Neural progenitor cell (in vitro differentiated cells): Measurements from ENCODE around the gene PRKCH.

Experiments
- EZH2 ChIP-seq: fragments of 200-600 bp; sonication (generic); IDR thresholded peaks from 2 replicates; pipeline ENCODE4 v1.6.1; 2017; ENCODE audit warnings: antibody characterized with exemption, mild to moderate bottlenecking, moderate library complexity
- EZH2phosphoT487 ChIP-seq: fragments of 200-600 bp; sonication (generic); IDR thresholded peaks from 2 replicates; pipeline ENCODE4 v1.6.1; 2017; ENCODE audit warnings: antibody characterized with exemption
- TF ChIP-seq, protein P1 (sequence below): fragments of 200-600 bp; sonication (generic); IDR thresholded peaks from 2 replicates; pipeline ENCODE4 v1.5.1; 2017; ENCODE audit warnings: antibody characterized with exemption, mild to moderate bottlenecking

DNA sequence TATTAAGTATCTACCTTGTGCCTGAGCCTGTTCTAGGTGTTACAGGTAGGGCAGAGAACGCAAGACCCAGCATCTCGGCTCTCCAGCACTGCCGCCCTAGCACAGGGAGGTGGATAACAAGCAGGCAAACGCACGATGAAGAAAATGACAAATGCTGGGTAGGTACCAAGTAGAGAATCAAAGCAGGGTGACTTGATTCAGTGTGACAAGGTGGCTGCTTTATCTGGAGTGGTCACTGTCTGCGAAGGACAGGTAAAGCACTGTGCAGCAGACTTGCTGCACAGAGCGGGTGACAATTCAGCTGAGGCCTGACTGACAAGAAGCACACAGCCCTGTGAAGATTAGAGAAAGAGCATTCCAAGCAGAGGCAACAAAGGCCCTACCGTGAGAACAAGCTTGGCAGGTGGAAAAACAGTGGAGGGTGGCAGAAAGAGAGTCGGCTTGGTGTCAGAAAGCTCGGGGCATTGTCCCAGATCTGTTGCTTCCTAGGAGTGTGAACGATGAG is 12.9 kb downstream of the PRKCH start:
- TF ChIP-seq, protein P1, sequence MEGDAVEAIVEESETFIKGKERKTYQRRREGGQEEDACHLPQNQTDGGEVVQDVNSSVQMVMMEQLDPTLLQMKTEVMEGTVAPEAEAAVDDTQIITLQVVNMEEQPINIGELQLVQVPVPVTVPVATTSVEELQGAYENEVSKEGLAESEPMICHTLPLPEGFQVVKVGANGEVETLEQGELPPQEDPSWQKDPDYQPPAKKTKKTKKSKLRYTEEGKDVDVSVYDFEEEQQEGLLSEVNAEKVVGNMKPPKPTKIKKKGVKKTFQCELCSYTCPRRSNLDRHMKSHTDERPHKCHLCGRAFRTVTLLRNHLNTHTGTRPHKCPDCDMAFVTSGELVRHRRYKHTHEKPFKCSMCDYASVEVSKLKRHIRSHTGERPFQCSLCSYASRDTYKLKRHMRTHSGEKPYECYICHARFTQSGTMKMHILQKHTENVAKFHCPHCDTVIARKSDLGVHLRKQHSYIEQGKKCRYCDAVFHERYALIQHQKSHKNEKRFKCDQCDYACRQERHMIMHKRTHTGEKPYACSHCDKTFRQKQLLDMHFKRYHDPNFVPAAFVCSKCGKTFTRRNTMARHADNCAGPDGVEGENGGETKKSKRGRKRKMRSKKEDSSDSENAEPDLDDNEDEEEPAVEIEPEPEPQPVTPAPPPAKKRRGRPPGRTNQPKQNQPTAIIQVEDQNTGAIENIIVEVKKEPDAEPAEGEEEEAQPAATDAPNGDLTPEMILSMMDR = no peak
- TF ChIP-seq EZH2 (no peak), EZH2phosphoT487 (no peak)
